Psoas muscle (tissue), 8 donors: ENCODE data around the gene BLOC1S3. TPM values are rescaled to one million over a fixed set of nuclear protein-coding genes. Genes with fewer than 3 reads are reported as not detected.

Source experiments
- ATAC-seq, 4 donors: fragments of 200-7000 bp; cut with Tn5 transposase; one replicate each; pipeline ENCODE4 v1.9.1; 2020; ENCODE audit warnings: moderate library complexity in 3 of 4, mild to moderate bottlenecking in 2 of 4
- DNase-seq, 2 donors: peaks; one replicate each; pipeline ENCODE4 v3.0.0-alpha.2; 2020
- H3K27ac ChIP-seq: fragments of 200-600 bp; one replicate; pipeline ENCODE4 v1.8.0; 2022
- H3K27me3 ChIP-seq, 3 donors: fragments of 200-600 bp in 1 of 3; one replicate each; pipeline versions ENCODE4 v1.6.1 to v1.8.0; 2013 to 2022; ENCODE audit warnings: low read length in 2 of 3, mild to moderate bottlenecking in 2 of 3, moderate library complexity in 1 of 3; ENCODE audit not compliant: insufficient read depth in 3 of 3
- H3K36me3 ChIP-seq, 2 donors: fragments of 200-600 bp in 1 of 2; one replicate each; pipeline versions ENCODE4 v1.6.1 to v1.8.0; 2013 to 2022; ENCODE audit warnings: low read depth in 1 of 2, mild to moderate bottlenecking in 1 of 2, moderate library complexity in 1 of 2; ENCODE audit not compliant: insufficient read depth in 1 of 2
- H3K4me1 ChIP-seq: fragments of 200-600 bp; one replicate; pipeline ENCODE4 v1.8.0; 2022
- H3K4me3 ChIP-seq: fragments of 200-600 bp; one replicate; pipeline ENCODE4 v1.8.0; 2022; ENCODE audit warnings: mild to moderate bottlenecking
- H3K9me3 ChIP-seq: fragments of 200-600 bp; one replicate; pipeline ENCODE4 v1.8.0; 2022
- whole genome bisulfite sequencing, 3 donors: extraction: QIAGEN DNeasy Blood & Tissue Kit; methylation state at CpG; one replicate each; pipeline versions ENCODE4 v1.1.6 to v1.1.7; 2013; 5-methylcytosine and 5-hydroxymethylcytosine counted together
- intact Hi-C, 2 donors: fragments of 100-400 bp; cut with DNase I; formaldehyde crosslinking; loops; one replicate each; pipeline versions ENCODE4 v1.11.0 to v1.14.2; 2022
- polyA plus RNA-seq, 3 donors: library from polyadenylated mRNA; stranded (reverse); fragments of 200-250 nt; gene quantifications; one replicate each; pipeline ENCODE4 v1.2.3, GENCODE V29; 2013
- total RNA-seq, 4 donors: library from RNA; stranded (reverse); fragmentation: NEBNext Ultra II Directional in 2 of 4; extraction: Animal tissue kit (Norgen Biotek cat#: 25700) in 2 of 4; gene quantifications; one replicate each; pipeline versions ENCODE4 v1.2.1 to v1.2.4, GENCODE V29; 2021 to 2023
- TF ChIP-seq, protein P1 (sequence below): fragments of 200-600 bp; IDR thresholded peaks from one replicate; pipeline ENCODE4 v1.8.0; 2022; ENCODE audit warnings: antibody characterized with exemption
- donor health status: healthy with polysubstance abuse.
- donor health status: DM: no; HTN: no; CAD: no; lungs with moderate emphysema.
- donor health status: Bipolar disorder and iron deficiency.
- donor health status: healthy.
- donor health status: DM: yes; HTN: yes; CAD: no.
- donor health status: DM: no; HTN: no; CAD: no.
- donor health status: DM: no; HTN: no; CAD: no.
- donor health status: DM: yes; HTN: yes; CAD: no.

Gene BLOC1S3
- total and polyA plus RNA-seq, 7 donors, result 3.3 to 7.8 (median 5.5) TPM

- Histone ChIP-seq H3K36me3 (peaks cover 9 to 60% of the 10 kb centered on the region in 2 donors), H3K27me3 (peaks cover 0 to under 1% (median 0%) of the 10 kb centered on the region in 3 donors), H3K9me3 (no peaks in the 10 kb centered on the region), H3K4me3 (no peak overlapping the region), H3K4me1 (no peaks in the 10 kb centered on the region), H3K27ac (no peak overlapping the region)
- WGBS, 3 donors, result 91 to 93% (median 91%) methylated on average over 32 to 54 of the region's 54 CpGs
- DNase-seq (no peak), ATAC-seq (no peak)
- intact Hi-C loops, result no loop called here
- TF ChIP-seq, protein P1, sequence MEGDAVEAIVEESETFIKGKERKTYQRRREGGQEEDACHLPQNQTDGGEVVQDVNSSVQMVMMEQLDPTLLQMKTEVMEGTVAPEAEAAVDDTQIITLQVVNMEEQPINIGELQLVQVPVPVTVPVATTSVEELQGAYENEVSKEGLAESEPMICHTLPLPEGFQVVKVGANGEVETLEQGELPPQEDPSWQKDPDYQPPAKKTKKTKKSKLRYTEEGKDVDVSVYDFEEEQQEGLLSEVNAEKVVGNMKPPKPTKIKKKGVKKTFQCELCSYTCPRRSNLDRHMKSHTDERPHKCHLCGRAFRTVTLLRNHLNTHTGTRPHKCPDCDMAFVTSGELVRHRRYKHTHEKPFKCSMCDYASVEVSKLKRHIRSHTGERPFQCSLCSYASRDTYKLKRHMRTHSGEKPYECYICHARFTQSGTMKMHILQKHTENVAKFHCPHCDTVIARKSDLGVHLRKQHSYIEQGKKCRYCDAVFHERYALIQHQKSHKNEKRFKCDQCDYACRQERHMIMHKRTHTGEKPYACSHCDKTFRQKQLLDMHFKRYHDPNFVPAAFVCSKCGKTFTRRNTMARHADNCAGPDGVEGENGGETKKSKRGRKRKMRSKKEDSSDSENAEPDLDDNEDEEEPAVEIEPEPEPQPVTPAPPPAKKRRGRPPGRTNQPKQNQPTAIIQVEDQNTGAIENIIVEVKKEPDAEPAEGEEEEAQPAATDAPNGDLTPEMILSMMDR, result no peak
These were observed 33.1 kb upstream of the BLOC1S3 start for GRCh38 chr19:45145270-45146189.

DNA sequence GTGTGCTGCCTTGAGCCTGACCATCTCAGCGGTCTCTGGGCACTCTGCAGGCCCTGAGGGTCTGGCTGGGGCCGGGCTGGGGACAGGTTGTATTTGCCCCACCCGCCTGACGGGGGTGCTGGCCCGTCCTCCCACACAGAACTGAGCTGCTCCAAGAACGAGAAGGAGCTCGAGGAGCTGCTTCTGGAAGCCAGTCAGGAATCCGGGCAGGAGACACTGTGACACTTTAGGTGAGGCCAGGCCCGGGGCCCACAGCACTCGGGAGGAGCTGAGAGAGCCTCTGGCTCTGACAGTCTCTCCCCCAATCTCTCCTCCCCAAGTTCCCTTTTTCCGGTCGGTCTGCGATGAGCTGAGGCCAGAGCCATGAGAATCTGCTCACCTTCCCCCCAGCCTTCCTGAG, 32.3 kb upstream of the BLOC1S3 start:
- Histone ChIP-seq H3K27ac (no peak overlapping the region), H3K4me1 (no peaks in the 10 kb centered on the region), H3K9me3 (no peaks in the 10 kb centered on the region), H3K36me3 (peaks cover 9 to 53% of the 10 kb centered on the region in 2 donors), H3K27me3 (peaks cover 0 to 7% (median 0%) of the 10 kb centered on the region in 3 donors), H3K4me3 (no peak overlapping the region)
- DNase-seq (no peak), ATAC-seq (no peak)
- intact Hi-C loops, result no loop called here
- TF ChIP-seq, protein P1, result no peak
- 83 to 86% (median 83%) methylated on average over 11 to 13 of the region's 13 CpGs for WGBS, 3 donors

DNA sequence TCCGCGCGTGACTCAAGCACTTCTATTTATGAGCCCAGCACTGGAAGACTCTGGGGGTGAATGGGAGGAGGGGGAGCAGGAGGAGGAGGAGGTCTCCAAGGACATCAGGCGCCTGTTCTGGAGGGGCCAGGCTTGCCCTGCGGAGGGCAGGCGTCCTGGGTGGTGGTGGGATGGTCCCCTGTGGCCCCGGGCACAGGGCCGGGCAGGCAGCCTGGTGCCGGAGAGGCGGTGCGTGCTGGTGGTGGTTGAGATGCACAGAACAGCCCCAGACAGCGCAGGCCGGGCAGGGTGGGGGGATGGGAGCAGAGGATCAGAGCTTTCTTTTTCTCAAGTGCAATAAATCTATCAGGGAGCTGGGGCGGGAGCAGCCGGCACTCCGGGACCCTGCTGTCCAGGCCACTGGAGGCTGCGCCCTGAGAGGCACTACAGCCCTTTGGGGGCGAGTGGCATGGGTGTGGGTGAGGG, 31.8 kb upstream of the BLOC1S3 start:
- WGBS, 3 donors, result 81 to 88% (median 85%) methylated on average over 17 to 18 of the region's 18 CpGs
- H3K4me3 ChIP-seq, result no peak overlapping the region
- intact Hi-C loops, result no loop called here
- no peaks in the 10 kb centered on the region for H3K4me1 ChIP-seq
- ATAC-seq, result no peak
- H3K9me3 ChIP-seq, result no peaks in the 10 kb centered on the region
- DNase-seq, result no peak
- H3K36me3 ChIP-seq, result peaks cover 9 to 48% of the 10 kb centered on the region in 2 donors
- TF ChIP-seq, protein P1, result no peak
- H3K27me3 ChIP-seq, result peaks cover 0 to 13% (median 5%) of the 10 kb centered on the region in 3 donors
- no peak overlapping the region for H3K27ac ChIP-seq

GRCh38 chr19:45147835-45148676, 30.5 kb upstream of the BLOC1S3 start:
- WGBS, 3 donors, result 79 to 83% (median 81%) methylated on average over 18 of the region's 18 CpGs
- TF ChIP-seq, protein P1, result no peak
- no peak for ATAC-seq

More at GRCh38 chr19:45147835-45148676, 30.5 kb upstream of the BLOC1S3 start:
- intact Hi-C loops, result no loop called here
- no peak for DNase-seq
- H3K27me3 ChIP-seq, result peaks cover 0 to 24% (median 9%) of the 10 kb centered on the region in 3 donors
- H3K36me3 ChIP-seq, result peaks cover 6 to 35% of the 10 kb centered on the region in 2 donors
- H3K4me1 ChIP-seq, result peaks cover 11% of the 10 kb centered on the region
- H3K27ac ChIP-seq, result no peak overlapping the region
- no peak overlapping the region for H3K4me3 ChIP-seq
- H3K9me3 ChIP-seq, result no peaks in the 10 kb centered on the region
